NT2/D1 (cell line): Measurements from ENCODE around the gene DNAAF9.

Experiments
- DNase-seq: peaks from one replicate; pipeline ENCODE4 v3.0.0-alpha.2; 2011; ENCODE audit warnings: low read depth, low spot score
- H3K27me3 ChIP-seq: 2 replicates; pipeline ENCODE4 v1.6.0; 2011; ENCODE audit warnings: mild to moderate bottlenecking; ENCODE audit not compliant: insufficient read length, insufficient read depth
- H3K36me3 ChIP-seq: 2 replicates; pipeline ENCODE4 v1.6.1; 2011; ENCODE audit warnings: mild to moderate bottlenecking, low read length, mixed read lengths; ENCODE audit not compliant: insufficient read depth, insufficient read length
- H3K4me1 ChIP-seq: 2 replicates; pipeline ENCODE4 v1.5.1; 2011; ENCODE audit not compliant: insufficient read depth, insufficient read length
- H3K4me3 ChIP-seq: 2 replicates; pipeline ENCODE4 v1.5.1; 2011; ENCODE audit warnings: low read depth; ENCODE audit not compliant: insufficient read length
- H3K9ac ChIP-seq: 2 replicates; pipeline ENCODE4 v1.6.0; 2011; ENCODE audit warnings: low read depth; ENCODE audit not compliant: insufficient read length
- H3K9me3 ChIP-seq: 2 replicates; pipeline ENCODE4 v1.5.1; 2011; ENCODE audit warnings: mild to moderate bottlenecking, low read length; ENCODE audit not compliant: insufficient read depth
- SUZ12 ChIP-seq: IDR thresholded peaks from 2 replicates; pipeline ENCODE4 v1.6.1; 2011; ENCODE audit not compliant: insufficient read length, insufficient read depth; ENCODE audit errors: extremely low read depth
- YY1 ChIP-seq: IDR thresholded peaks from 2 replicates; pipeline ENCODE4 v1.6.1; 2011; ENCODE audit not compliant: insufficient read length, insufficient read depth
- ZNF274 ChIP-seq: IDR thresholded peaks from 2 replicates; pipeline ENCODE4 v1.6.1; 2011; ENCODE audit warnings: mild to moderate bottlenecking, low read depth, low read length

Gene DNAAF9

DNA sequence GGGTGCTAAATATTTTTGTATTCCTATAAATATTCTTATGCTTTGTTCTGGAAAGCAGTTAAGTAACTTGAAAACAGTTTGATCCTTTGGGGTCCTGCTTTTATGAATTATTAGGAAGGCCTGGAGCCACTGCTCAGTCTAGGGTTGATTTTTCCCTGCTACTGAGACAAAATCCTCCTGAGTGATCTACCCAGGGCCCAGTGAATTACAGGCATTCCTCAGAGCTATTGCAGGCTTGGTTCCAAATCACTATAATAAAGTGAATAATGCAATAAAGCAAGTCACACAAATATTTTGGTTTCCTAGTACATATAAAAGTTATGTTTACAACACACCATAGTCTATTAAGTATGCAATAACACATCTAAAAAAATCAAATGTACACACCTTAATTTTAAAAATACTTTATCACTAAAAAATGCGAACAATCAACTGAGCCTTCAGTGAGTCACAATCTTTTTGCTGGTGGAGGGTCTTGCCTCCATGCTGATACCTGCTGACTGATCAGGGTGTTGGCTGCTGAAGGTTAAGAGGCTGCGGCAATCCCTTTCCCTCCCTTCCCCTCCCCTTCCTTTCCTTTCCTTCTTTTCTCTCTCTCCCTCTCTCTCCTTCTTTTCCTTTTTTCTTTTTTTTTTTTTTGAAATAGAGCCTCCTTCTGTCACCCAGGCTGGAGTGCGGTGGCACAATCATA, 43.0 kb downstream of the DNAAF9 start:
- no peak for TF ChIP-seq ZNF274
- no peak for TF ChIP-seq SUZ12
- no peak for TF ChIP-seq YY1
- Histone ChIP-seq H3K9ac (no peak overlapping the region), H3K4me3 (no peak overlapping the region), H3K27me3 (no peaks in the 10 kb centered on the region), H3K36me3 (peaks cover 6% of the 10 kb centered on the region), H3K9me3 (no peaks in the 10 kb centered on the region), H3K4me1 (no peaks in the 10 kb centered on the region)
- no peak for DNase-seq

- Histone ChIP-seq H3K9me3 (no peaks in the 10 kb centered on the region), H3K27me3 (no peaks in the 10 kb centered on the region), H3K36me3 (peaks cover 2% of the 10 kb centered on the region), H3K4me3 (no peak overlapping the region), H3K9ac (no peak overlapping the region), H3K4me1 (no peaks in the 10 kb centered on the region)
- TF ChIP-seq YY1 (no peak), ZNF274 (no peak), SUZ12 (no peak)
- no peak for DNase-seq
Observed at GRCh38 chr20:3360752-3361151, 46.7 kb downstream of the DNAAF9 start.

- Histone ChIP-seq H3K27me3 (no peaks in the 10 kb centered on the region), H3K9ac (no peak overlapping the region), H3K36me3 (peaks cover 2% of the 10 kb centered on the region), H3K4me1 (no peaks in the 10 kb centered on the region), H3K4me3 (no peak overlapping the region), H3K9me3 (no peaks in the 10 kb centered on the region)
- TF ChIP-seq ZNF274 (no peak), SUZ12 (no peak), YY1 (no peak)
- DNase-seq, result no peak
Observed at GRCh38 chr20:3358676-3359340, 48.7 kb downstream of the DNAAF9 start.
